CD4-positive, alpha-beta T cell treated with Interleukin-15 for 1 hour (primary cell): ENCODE data around the gene FAM111A.

ENCODE experiments used
- DNase-seq: peaks from one replicate; pipeline ENCODE4 v3.0.0-alpha.2; 2020

Gene FAM111A

DNA sequence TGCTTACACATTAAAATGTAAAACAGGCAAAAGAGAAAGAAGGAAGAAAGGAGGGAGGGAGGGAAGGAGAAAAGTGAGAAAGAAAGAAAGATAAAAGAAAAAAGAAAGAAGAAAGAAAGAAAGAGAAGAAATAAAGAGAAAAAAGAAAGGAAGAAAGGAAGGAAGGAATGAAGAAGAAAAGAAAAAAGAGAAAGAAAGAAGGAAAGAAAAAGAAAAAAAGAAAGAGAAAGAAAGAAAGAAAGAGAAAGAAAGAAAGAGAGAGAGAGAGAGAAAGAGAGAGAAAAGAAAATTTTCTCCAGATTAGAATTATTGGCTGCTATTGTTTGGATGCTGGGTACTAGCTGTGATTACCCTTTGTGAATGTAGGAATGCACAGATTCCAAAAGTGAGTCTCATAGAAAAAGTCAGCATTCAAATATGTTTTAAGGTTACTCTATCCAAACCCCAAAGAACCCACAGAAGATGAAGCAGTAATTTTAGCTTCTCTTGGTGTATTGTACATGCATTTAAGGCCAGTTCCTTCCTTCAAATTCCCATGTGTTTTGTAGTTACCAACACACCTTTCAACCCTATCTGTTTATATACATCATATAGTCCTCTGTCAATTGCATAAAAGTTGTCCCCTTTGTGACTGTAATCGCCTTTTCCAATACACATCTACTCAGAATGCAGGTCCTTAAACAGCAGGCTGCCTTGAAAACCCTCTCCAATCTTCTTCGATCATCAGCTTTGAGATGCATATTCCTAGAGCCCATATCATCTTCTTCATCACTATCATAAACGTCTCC lies 789 bp upstream of the FAM111A start:
- no peak for DNase-seq

GRCh38 chr11:59144096-59144495 lies 1.4 kb downstream of the FAM111A start:
- DNase-seq = no peak

GRCh38 chr11:59144579-59145345 lies 2.1 kb downstream of the FAM111A start:
- peak; percentile 76 for DNase-seq

GRCh38 chr11:59145534-59145933 lies 2.9 kb downstream of the FAM111A start:
- no peak for DNase-seq

DNA sequence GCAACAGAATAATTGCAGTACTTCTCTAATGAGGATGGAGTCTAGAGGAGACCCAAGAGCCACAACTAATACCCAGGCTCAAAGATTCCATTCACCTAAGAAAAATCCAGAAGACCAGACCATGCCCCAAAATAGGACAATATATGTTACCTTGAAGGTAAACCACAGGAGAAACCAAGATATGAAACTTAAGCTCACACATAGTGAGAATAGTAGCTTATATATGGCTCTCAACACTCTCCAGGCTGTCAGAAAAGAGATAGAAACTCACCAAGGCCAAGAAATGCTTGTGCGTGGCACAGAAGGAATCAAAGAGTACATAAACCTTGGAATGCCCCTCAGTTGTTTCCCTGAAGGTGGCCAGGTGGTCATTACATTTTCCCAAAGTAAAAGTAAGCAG lies 9.1 kb downstream of the FAM111A start:
- no peak for DNase-seq

GRCh38 chr11:59152312-59152951 lies 9.8 kb downstream of the FAM111A start:
- DNase-seq = no peak

GRCh38 chr11:59154610-59155009 lies 12.0 kb downstream of the FAM111A start:
- DNase-seq = no peak

DNA sequence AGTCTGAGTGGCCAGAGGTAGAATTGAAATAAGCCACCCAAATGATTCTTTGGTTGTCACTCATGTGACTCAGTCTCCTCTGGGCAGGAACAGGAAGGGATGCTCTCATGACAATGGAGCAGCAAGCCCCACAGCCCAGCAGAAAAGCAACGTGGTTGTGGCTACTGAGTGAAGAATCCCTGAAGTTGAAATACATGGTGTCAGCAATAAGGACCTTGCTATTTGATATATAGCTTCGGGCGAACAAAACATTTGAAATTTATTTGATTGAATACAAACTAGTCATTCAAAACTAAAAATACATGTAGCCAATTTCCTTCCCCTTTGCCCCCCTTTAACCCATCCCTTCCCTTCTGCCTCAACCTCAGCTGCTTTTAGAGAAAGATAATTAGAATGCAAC lies 14.8 kb downstream of the FAM111A start:
- no peak for DNase-seq

DNA sequence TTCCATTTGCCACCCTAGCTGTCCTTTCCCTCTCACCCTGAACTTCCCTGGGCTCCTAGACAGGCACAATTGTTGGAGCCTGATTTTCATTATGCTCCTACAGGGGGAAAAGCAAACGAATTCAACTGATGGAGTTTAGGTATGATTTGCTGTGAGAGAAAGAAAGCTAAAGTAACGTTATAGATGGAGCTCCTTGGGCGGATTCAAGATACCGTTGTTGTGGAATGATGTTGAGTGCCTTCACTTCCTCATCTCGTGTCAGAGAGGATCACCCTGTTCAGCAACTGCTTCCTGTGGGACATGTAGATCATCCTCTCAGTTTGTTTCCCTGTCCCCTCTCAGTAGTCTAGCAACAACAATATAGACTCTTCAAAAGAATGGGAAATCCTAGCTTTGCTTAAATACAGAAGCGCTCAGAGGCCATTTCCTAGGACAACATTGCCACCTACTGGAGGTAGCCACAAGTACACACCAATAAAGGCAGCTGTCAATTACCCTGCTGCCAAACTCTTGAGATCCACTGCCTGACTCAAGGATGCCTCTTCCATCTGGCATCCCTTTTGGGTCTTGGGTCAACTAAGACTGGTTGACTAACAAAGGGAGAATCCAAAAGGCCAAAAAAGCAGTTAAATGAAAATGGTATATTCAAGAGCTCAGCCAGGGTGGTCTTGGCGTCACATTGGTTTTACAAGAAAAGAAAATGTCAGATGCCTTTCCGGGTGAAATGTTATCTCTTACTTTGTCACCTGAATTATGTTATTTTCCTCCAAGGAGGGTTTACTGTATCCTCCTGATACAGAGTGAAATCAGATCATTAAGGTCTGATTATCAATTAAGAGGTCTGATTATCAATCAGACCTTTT lies 15.8 kb downstream of the FAM111A start:
- DNase-seq = peak; percentile 69

DNA sequence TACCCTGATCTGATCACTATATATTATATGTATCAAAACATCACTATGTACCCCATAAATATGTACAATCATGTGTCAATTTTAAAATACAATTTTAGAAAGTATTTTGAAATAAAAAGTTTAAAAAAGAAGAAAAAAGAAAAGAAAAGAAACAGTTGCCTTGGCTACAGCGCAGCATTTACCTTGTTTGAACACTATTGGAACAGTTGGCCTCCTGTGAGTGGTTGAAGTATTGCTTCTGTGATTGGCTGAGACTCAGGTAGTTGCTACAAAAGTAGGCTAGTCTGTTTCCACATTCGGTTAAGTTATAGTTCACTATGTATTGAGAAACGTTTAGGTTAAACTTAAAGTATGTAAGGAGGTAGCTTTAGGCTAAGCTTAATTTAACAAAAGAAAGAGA lies 21.4 kb downstream of the FAM111A start:
- DNase-seq = no peak

- DNase-seq = peak; percentile 87
Observed at GRCh38 chr11:59171508-59172322, 29.1 kb downstream of the FAM111A start, which contains the start of gene DTX4. DTX4 (plus strand) TSS chr11:59172132; CDS start chr11:59172596, 464 bp downstream.

DNA sequence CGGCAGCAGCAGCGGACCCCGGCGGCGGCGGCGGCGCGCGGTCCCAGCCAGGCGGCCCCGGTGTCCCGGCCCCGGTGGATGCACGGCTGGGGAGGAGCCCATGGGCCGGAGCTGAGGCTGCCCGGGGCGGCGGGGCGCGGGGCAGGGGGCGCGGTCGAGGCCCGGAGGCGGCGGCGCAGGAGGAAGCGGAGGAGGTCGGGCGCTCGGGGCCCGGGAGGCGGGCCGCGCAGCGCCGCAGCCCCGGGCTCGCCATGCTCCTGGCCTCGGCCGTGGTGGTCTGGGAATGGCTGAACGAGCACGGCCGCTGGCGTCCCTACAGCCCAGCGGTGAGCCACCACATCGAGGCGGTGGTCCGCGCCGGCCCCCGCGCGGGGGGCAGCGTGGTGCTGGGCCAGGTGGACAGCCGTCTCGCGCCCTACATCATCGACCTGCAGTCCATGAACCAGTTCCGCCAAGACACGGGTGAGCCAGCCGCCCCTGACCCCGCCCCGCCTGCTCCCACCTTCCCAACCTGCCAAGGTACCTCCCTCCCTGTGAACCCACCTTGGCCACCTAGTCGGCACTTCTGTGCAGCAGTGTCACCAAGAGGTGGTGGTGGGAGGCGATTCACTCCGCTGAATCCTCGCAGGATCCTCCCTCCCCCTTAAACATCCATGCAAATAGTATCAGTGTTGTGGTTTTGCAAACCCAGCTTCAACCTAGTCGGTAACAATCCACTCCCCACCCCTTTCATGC lies 29.9 kb downstream of the FAM111A start:
- DNase-seq = peak; percentile 30

DNA sequence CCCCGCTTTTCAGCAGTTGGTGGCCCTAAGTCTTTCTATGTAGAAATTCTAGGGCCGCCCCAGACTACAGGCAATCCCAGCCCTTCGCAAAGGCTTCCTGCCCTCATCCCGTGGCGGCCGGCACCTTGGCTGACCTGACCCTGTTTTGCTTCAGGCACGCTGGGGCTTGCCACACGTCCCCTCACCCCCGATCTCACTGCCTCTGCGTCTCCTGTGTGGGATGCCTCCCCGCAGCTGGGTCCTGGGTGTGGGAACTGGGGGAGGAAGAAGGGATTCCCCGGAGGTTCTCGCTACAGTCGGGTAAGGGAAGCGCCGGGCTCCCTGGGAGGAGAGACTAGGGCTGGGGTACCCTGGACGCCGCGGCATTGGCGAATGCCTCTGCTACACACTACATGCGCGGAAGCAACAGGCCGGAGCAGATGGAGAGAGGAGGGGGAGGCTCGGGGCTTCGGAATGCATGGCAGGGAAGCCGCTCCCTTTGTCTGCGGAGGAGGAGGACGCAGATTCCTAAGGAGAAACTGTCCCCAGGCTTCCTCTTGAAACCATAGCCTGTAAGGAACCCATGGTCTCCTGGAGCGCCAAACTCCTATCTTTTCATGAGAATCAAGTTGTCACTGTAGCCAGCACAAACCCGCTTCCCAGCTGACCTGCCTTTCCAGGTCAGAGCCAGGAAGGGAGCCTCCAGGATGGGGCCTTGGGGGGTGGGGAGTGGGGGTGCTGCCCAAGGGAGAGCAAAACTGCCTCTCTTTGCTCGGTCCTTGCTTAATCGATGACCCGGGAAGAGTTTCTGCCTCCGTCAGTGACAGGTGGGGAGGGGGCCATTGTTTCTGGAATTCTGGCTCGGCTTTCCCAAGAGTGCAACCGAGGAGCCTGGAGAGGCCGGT lies 30.7 kb downstream of the FAM111A start:
- DNase-seq = no peak

DNA sequence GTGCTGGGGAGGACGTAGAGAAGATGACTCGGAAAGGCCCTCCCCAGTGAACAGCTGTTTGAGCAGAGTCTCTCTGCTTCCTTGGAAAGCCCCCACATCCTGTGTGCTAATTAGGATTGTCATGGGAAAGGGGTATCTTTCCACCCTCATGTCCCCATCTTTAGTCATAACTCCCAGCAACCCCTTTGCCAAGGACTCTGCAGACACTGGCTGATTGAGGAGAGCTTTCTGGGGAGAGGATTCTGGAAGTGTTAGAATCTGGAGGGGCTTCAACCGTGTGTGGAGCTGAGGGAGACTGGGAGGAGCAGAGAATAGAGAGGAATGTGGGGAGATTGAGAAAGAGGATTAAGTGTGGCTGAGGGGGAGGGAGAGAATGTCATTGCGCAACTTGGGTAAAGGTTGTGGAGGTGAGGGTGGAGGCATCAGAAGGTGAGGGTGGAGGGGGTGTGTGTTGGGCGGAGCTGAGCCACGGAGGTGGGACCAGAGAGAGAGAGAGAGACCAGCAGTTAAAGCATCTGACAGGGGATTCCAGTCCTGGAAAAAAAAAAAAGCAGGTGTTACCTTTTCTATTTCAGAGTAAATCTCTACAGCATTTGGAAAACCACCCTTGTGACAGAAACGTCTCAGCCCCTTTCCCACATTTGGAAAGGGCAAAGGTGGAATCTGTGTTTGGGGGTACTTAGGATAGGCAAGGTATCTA lies 31.5 kb downstream of the FAM111A start:
- DNase-seq = no peak

- no peak for DNase-seq
Observed at GRCh38 chr11:59174664-59175033, 32.0 kb downstream of the FAM111A start.

GRCh38 chr11:59175091-59175501 lies 32.4 kb downstream of the FAM111A start:
- DNase-seq = no peak

DNA sequence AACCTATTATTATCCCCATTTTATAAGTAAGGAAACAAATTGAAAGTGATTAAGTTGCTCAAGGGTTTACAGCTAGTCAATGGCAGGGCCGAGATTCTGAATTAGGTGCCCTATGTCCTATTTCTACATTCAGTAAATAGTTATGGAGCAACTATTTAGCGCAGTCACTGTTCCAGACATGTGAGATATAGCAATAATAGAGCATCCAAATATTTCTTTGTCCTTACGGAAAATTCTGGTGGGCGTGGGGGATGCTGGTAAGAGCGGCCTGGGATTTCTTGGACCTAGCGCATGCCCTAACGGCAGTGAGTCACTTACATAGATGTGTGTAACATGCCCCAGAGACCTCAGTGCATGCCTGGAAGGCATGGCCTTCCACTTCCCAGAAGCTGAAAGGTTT lies 33.7 kb downstream of the FAM111A start:
- no peak for DNase-seq

DNA sequence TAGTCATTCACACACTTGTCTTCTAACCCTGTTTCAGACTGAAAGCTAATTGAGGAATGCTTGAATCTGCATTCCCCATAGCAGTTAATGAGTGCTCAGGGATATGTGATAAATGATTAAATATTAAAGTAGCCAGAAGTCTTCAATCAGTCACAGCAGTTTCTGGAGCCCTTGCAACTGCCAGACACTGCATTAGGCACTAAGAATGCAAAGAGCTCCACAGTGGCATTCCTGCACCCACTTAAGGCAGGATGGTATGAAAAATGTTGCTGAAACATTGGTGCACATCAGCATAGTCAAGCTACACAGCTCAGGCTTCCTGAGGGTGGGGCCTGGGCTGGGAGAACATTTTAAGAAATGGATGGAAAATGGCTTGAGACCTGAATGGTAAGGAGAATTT lies 35.7 kb downstream of the FAM111A start:
- no peak for DNase-seq

GRCh38 chr11:59179121-59179520 lies 36.5 kb downstream of the FAM111A start:
- DNase-seq = no peak
